CD4-positive, alpha-beta T cell (primary cell): Measurements from ENCODE around the gene RNU6-8. TPM values are rescaled to one million over a fixed set of nuclear protein-coding genes. Genes with fewer than 3 reads are reported as not detected.

Experiments used
- ATAC-seq: fragments of 200-7000 bp; cut with Tn5 transposase; one replicate; pipeline ENCODE4 v1.10.0; 2022; ENCODE audit warnings: mild to moderate bottlenecking; ENCODE audit not compliant: poor library complexity
- CTCF ChIA-PET: fragments of 350-600 bp; sonication (Branson Sonifier 250); formaldehyde crosslinking; loops from one replicate; lab custom pipeline; 2021; ENCODE audit warnings: antibody characterized with exemption, inconsistent platforms; lab: Charles Lee
- POLR2A ChIA-PET: fragments of 350-600 bp; sonication (Branson Sonifier 250); formaldehyde crosslinking; loops from one replicate; lab custom pipeline; 2021; ENCODE audit warnings: antibody characterized with exemption, inconsistent platforms; lab: Charles Lee
- DNase-seq, 14 experiments: peaks; one replicate each; pipeline ENCODE4 v3.0.0-alpha.2; 2013 to 2020; ENCODE audit warnings: mixed read lengths in 2 of 14
- H3K27ac ChIP-seq, 2 donors: one replicate each; pipeline versions ENCODE4 v1.5.1 to v1.7.0; 2013; ENCODE audit warnings: low read length in 2 of 2, low read depth in 1 of 2, mild to moderate bottlenecking in 1 of 2
- H3K27me3 ChIP-seq, 2 experiments: 1 replicate in 1 of 2; 2 replicates in 1 of 2; pipeline versions ENCODE4 v1.6.1 to v1.7.0; 2013; ENCODE audit warnings: low read length in 2 of 2, control low read depth in 1 of 2, mild to moderate bottlenecking in 1 of 2, moderate library complexity in 1 of 2; ENCODE audit not compliant: insufficient read depth in 2 of 2, control insufficient read depth in 1 of 2
- H3K36me3 ChIP-seq: one replicate; pipeline ENCODE4 v1.6.1; 2013; ENCODE audit warnings: low read length, control low read depth; ENCODE audit not compliant: insufficient read depth
- H3K4me1 ChIP-seq: one replicate; pipeline ENCODE4 v1.6.1; 2013; ENCODE audit warnings: low read length, control low read depth; ENCODE audit not compliant: insufficient read depth
- H3K4me3 ChIP-seq: one replicate; pipeline ENCODE4 v1.5.1; 2013; ENCODE audit warnings: mild to moderate bottlenecking, low read length, moderate library complexity
- H3K9me3 ChIP-seq, 2 experiments: 1 replicate in 1 of 2; 2 replicates in 1 of 2; pipeline versions ENCODE4 v1.6.1 to v1.7.0; 2013; ENCODE audit warnings: low read length in 2 of 2, mild to moderate bottlenecking in 2 of 2, control low read depth in 1 of 2, moderate library complexity in 1 of 2; ENCODE audit not compliant: control insufficient read depth in 1 of 2, insufficient read depth in 1 of 2
- H3K27ac Mint-ChIP-seq: one replicate; pipeline ENCODE4 v1.8.0; 2020; ENCODE audit warnings: mixed read lengths
- H3K27me3 Mint-ChIP-seq: one replicate; pipeline ENCODE4 v1.8.0; 2021; ENCODE audit warnings: mixed read lengths
- H3K36me3 Mint-ChIP-seq: one replicate; pipeline ENCODE4 v1.8.0; 2021; ENCODE audit warnings: low read depth, mixed read lengths
- H3K4me1 Mint-ChIP-seq: one replicate; pipeline ENCODE4 v1.8.0; 2021; ENCODE audit warnings: low read depth, mixed read lengths
- H3K4me3 Mint-ChIP-seq: one replicate; pipeline ENCODE4 v1.8.0; 2020; ENCODE audit warnings: mild to moderate bottlenecking, mixed read lengths
- H3K9me3 Mint-ChIP-seq: one replicate; pipeline ENCODE4 v1.8.0; 2020; ENCODE audit warnings: mixed read lengths
- CTCF ChIP-seq: fragments of 200-600 bp; IDR thresholded peaks from one replicate; pipeline ENCODE4 v1.8.0; 2022; ENCODE audit warnings: antibody characterized with exemption, mild to moderate bottlenecking
- intact Hi-C, 2 experiments: fragments of 100-400 bp; cut with DNase I in 1 of 2; cut with micrococcal nuclease in 1 of 2; formaldehyde crosslinking; loops; one replicate each; pipeline versions ENCODE4 v1.15.1 to v1.9.0; 2023 to 2025; cut with DNase I, micrococcal nuclease
- total RNA-seq, 174 experiments: library from RNA in 2 of 174; stranded (reverse) in 2 of 174; gene quantifications; one replicate each; pipeline ENCODE4 v1.2.3 and lab custom pipeline; 2021 to 2026

RNU6-8 gene
- total RNA-seq, 2 experiments from 2014 or later = not detected

- Mint-ChIP-seq H3K4me3 (peak overlapping the region; percentile 93), H3K9me3 (no peaks in the 10 kb centered on the region), H3K4me1 (peaks cover 30% of the 10 kb centered on the region), H3K27me3 (peaks cover 12% of the 10 kb centered on the region), H3K36me3 (peaks cover 33% of the 10 kb centered on the region), H3K27ac (peak overlapping the region; percentile 100)
- Histone ChIP-seq H3K4me3 (peak overlapping the region; percentile 85), H3K36me3 (no peaks in the 10 kb centered on the region), H3K4me1 (peaks cover 26% of the 10 kb centered on the region), H3K27ac (peak overlapping the region; percentile 47 to 98), H3K27me3 (no peaks in the 10 kb centered on the region), H3K9me3 (no peaks in the 10 kb centered on the region)
- no peak for TF ChIP-seq CTCF
- peak in 2 of 14 experiments; percentile 34 to 43 for DNase-seq
- CTCF ChIA-PET = interaction anchor here (1.4 to 2.0 kb wide), 2 partner anchors 126 to 129 kb away, joined by 5 to 6 read pairs; partner anchors contain the start of gene ARHGAP5
- POLR2A ChIA-PET = interaction anchor here (0.9 to 3.0 kb wide), 2 partner anchors 125 to 745 kb away, joined by 4 to 54 read pairs; partner anchors contain the start of gene ARHGAP5
- no peak for ATAC-seq
- intact Hi-C loops = loop anchor here (2.0 to 10.0 kb wide), 9 partner anchors 50 to 1578 kb away; partner anchors contain the start of genes NUBPL (in 2 of the 2), AP4S1 (in 1 of the 2), DTD2 (in 1 of the 2) and HEATR5A (in 1 of the 2)
Measured at GRCh38 chr14:32202491-32202997, 525 bp downstream of the RNU6-8 start.

GRCh38 chr14:32201816-32202490 lies 1.1 kb downstream of the RNU6-8 start, which contains the start of gene RNU6-7:
Gene RNU6-7, plus strand, starts transcription at chr14:32202045.
- POLR2A ChIA-PET = interaction anchor here (0.9 to 3.0 kb wide), 2 partner anchors 125 to 744 kb away, joined by 4 to 54 read pairs; partner anchors contain the start of gene ARHGAP5
- CTCF ChIA-PET = interaction anchor here (2.0 kb wide), 1 partner anchor 125 kb away, joined by 5 read pairs; the partner anchor contains the start of gene ARHGAP5
- ATAC-seq = peak; percentile 15

More at GRCh38 chr14:32201816-32202490, 1.1 kb downstream of the RNU6-8 start, which contains the start of gene RNU6-7:
- peaks cover 33% of the 10 kb centered on the region for H3K36me3 Mint-ChIP-seq
- Histone ChIP-seq H3K9me3 (no peaks in the 10 kb centered on the region), H3K4me1 (peaks cover 26% of the 10 kb centered on the region), H3K36me3 (no peaks in the 10 kb centered on the region), H3K27ac (peak within 1 kb of the TSS; percentile 47 to 98), H3K27me3 (no peaks in the 10 kb centered on the region), H3K4me3 (peak within 1 kb of the TSS; percentile 85)
- no peak for TF ChIP-seq CTCF
- peak within 1 kb of the TSS; percentile 100 for H3K27ac Mint-ChIP-seq
- H3K27me3 Mint-ChIP-seq = peaks cover 12% of the 10 kb centered on the region
- peaks cover 30% of the 10 kb centered on the region for H3K4me1 Mint-ChIP-seq
- H3K4me3 Mint-ChIP-seq = peak within 1 kb of the TSS; percentile 93
- no peaks in the 10 kb centered on the region for H3K9me3 Mint-ChIP-seq
- intact Hi-C loops = loop anchor here (2.0 to 10.0 kb wide), 9 partner anchors 50 to 1577 kb away; partner anchors contain the start of genes NUBPL (in 2 of the 2), AP4S1 (in 1 of the 2), DTD2 (in 1 of the 2) and HEATR5A (in 1 of the 2)
- DNase-seq = peak in 10 of 14 experiments; percentile 5 to 74 (median 28)
